Esophagus squamous epithelium (tissue), 4 donors: ENCODE measurements around the gene RNF157.
"Not testable (repeated sequence)": the region's sequence is repeated elsewhere in the genome, so short reads cannot be mapped to it uniquely, and the experiment has no call there.

ENCODE experiments used
- CTCF ChIP-seq, 6 experiments: fragments of 450-650 bp in 4 of 6; fragments of 200-600 bp in 2 of 6; sonication (generic) in 2 of 6; IDR thresholded peaks; one replicate each; pipeline ENCODE4 v1.5.1; 2016 to 2019; ENCODE audit warnings: antibody characterized with exemption in 6 of 6, mild to moderate bottlenecking in 4 of 6, moderate library complexity in 4 of 6
- POLR2A ChIP-seq, 4 donors: fragments of 450-650 bp; IDR thresholded peaks; one replicate each; pipeline ENCODE4 v1.6.1; 2017; ENCODE audit warnings: antibody characterized with exemption in 4 of 4, mild to moderate bottlenecking in 4 of 4, moderate library complexity in 3 of 4

GRCh38 chr17:76267581-76268001 is 27.3 kb upstream of the RNF157 start:
- TF ChIP-seq POLR2A, CTCF (IDR thresholded peaks at IDR 0.05): not testable (repeated sequence)
